OCI-LY1 (cell line): Measurements from ENCODE around the gene CBS.
"Not testable (repeated sequence)": the region's sequence is repeated elsewhere in the genome, so short reads cannot be mapped to it uniquely, and the experiment has no call there.

Source experiments
- CTCF ChIP-seq: fragments of 200-600 bp; sonication (generic), shearing (Covaris generic); IDR thresholded peaks from 2 replicates; pipeline ENCODE4 v1.5.1; 2017; ENCODE audit warnings: mild to moderate bottlenecking, antibody characterized with exemption, low read length, moderate library complexity, mixed read lengths
- EZH2 ChIP-seq: fragments of 200-600 bp; sonication (generic), shearing (Covaris generic); IDR thresholded peaks from 2 replicates; pipeline ENCODE4 v1.8.0; 2017; ENCODE audit warnings: borderline replicate concordance, mixed run types, mild to moderate bottlenecking, antibody characterized with exemption, low read length, moderate library complexity, mixed read lengths

DNA sequence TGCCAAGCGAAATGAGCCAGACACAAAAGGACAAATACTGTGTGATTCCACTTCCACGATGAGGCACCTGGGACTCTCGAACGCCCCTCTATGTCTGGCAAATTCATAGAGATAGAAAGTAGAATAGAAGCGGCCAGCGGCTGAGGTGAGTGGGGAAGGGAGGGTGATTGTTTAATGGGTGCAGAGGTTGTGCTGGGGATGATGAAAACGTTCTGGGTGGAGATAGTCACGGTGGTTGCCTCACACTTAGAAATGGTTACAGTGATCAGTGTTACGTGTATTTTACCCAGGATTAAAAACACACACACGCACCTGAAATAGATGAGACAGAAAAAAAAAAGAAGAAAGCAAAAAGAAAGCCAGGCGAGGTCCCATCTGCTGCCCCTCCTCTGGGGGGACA lies 2.9 kb downstream of the CBS start:
- TF ChIP-seq CTCF, EZH2: not testable (repeated sequence)
